NT2/D1 (cell line): ENCODE data around the gene DCLK2.

ENCODE experiments used
- YY1 ChIP-seq: IDR thresholded peaks from 2 replicates; pipeline ENCODE4 v1.6.1; 2011; ENCODE audit not compliant: insufficient read length, insufficient read depth
- ZNF274 ChIP-seq: IDR thresholded peaks from 2 replicates; pipeline ENCODE4 v1.6.1; 2011; ENCODE audit warnings: mild to moderate bottlenecking, low read depth, low read length

GRCh38 chr4:150139297-150139865 lies 61.1 kb downstream of the DCLK2 start:
- no peak for TF ChIP-seq YY1
- TF ChIP-seq ZNF274: no peak
